Upper lobe of left lung (tissue), 4 donors: ENCODE results near the gene CHAT.

ENCODE experiments used
- EP300 ChIP-seq, 4 donors: sonication (generic); formaldehyde crosslinking; IDR thresholded peaks; one replicate each; pipeline ENCODE4 v1.5.1; 2017; ENCODE audit warnings: antibody characterized with exemption in 4 of 4, control low read depth in 2 of 4
- POLR2A ChIP-seq, 4 donors: fragments of 450-650 bp; IDR thresholded peaks; one replicate each; pipeline ENCODE4 v1.5.1; 2016 to 2017; ENCODE audit warnings: antibody characterized with exemption in 4 of 4, mild to moderate bottlenecking in 2 of 4
- POLR2AphosphoS5 ChIP-seq, 2 donors: sonication (generic); formaldehyde crosslinking; IDR thresholded peaks; one replicate each; pipeline ENCODE4 v1.5.1; 2017; ENCODE audit warnings: antibody characterized with exemption in 2 of 2
- TF ChIP-seq, protein P1 (sequence below), 6 experiments: fragments of 450-650 bp in 4 of 6; fragments of 200-600 bp in 2 of 6; sonication (generic) in 2 of 6; IDR thresholded peaks; one replicate each; pipeline ENCODE4 v1.5.1; 2016 to 2019; ENCODE audit warnings: antibody characterized with exemption in 6 of 6

DNA sequence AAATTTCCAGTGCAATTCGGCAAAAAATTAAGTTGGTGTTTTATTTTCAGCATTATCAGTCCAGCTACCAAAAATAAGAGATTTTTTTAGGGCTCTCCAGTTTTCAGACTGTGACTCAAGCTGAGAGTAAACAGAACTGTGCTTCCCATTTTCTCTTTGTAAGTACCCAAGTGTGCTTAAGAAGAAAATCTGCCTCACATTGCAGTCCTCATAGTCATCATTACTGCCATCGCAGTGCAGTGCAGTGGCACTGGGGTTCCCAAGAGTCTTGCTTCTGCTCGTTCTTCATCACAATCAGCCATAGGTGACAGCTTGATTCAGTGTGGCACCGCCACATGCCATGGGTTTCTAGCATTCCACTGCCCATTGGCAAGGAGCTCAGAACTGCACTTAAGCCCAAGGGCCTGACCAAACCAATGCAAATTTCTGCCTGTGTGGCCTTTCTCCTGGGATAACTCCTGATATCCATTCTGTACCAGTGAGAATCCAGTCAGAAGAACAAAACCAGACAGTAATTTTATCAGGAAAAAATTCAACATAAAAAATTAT lies 49.3 kb upstream of the CHAT start:
- TF ChIP-seq EP300 (IDR thresholded peaks at IDR 0.05) (no peak), POLR2A (IDR thresholded peaks at IDR 0.05) (no peak), POLR2AphosphoS5 (IDR thresholded peaks at IDR 0.05) (no peak)
- TF ChIP-seq, protein P1, sequence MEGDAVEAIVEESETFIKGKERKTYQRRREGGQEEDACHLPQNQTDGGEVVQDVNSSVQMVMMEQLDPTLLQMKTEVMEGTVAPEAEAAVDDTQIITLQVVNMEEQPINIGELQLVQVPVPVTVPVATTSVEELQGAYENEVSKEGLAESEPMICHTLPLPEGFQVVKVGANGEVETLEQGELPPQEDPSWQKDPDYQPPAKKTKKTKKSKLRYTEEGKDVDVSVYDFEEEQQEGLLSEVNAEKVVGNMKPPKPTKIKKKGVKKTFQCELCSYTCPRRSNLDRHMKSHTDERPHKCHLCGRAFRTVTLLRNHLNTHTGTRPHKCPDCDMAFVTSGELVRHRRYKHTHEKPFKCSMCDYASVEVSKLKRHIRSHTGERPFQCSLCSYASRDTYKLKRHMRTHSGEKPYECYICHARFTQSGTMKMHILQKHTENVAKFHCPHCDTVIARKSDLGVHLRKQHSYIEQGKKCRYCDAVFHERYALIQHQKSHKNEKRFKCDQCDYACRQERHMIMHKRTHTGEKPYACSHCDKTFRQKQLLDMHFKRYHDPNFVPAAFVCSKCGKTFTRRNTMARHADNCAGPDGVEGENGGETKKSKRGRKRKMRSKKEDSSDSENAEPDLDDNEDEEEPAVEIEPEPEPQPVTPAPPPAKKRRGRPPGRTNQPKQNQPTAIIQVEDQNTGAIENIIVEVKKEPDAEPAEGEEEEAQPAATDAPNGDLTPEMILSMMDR (IDR thresholded peaks at IDR 0.05) = no peak
